Right lung (tissue), 5 donors: ENCODE measurements around the gene CLDN14. TPM values are rescaled to one million over a fixed set of nuclear protein-coding genes. Genes with fewer than 3 reads are reported as not detected.

Source experiments
- DNase-seq, 2 donors: peaks; one replicate each; pipeline ENCODE4 v3.0.0-alpha.2; 2013
- polyA plus RNA-seq, 5 donors: library from polyadenylated mRNA; unstranded; fragments of 120-200 nt; gene quantifications; one replicate each; pipeline versions ENCODE4 v1.2.1 to v1.2.3, GENCODE V29; 2013; ENCODE audit warnings: inconsistent platforms in 1 of 5, low replicate concordance in 1 of 5; ENCODE audit not compliant: insufficient read length in 5 of 5, insufficient read depth in 1 of 5

Gene CLDN14
- polyA plus RNA-seq, 5 donors: 0.32 TPM; not detected in 4

DNA sequence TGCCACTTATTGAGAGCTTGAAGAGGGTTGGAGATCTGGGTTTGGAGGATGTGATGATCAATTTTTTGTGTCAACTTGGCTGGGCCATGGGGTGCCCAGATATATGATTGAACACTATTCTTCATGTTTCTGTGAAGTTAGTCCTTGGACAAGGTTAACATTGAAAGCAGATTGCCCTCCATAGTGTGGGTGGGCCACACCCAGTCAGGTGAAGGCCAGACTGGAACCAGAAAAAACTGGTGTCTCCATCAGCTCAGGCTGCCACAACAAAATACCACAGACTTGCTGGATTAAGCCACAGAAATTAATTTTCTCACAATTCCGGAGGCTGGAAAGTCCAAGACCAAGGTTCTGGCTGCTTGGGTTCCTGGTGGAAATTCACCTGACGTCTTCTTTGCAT lies 7.5 kb downstream of the CLDN14 start:
- DNase-seq: no peak

DNA sequence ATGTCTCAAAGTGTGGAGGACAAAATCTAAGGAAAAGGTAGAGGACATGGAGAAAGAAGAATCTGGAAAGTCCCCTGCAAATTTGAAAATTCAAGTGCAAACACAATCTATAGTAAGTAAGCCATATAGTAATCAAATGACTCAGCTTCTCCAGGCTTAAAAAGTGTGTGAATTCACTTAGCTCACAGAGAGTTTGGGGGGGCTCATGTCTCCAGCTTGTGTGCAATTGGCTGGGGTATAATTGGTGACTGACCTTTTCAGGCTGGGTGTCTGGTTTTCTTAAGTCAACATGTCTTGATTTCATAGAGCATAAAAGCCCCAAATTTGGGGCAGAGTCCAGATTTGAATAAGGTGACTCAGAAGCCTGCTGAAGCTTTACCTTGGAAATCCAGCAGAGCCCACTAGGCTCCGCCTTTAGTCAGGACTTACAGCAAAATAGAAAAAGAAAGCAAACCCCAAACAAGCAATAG lies 8.6 kb downstream of the CLDN14 start:
- no peak for DNase-seq

DNA sequence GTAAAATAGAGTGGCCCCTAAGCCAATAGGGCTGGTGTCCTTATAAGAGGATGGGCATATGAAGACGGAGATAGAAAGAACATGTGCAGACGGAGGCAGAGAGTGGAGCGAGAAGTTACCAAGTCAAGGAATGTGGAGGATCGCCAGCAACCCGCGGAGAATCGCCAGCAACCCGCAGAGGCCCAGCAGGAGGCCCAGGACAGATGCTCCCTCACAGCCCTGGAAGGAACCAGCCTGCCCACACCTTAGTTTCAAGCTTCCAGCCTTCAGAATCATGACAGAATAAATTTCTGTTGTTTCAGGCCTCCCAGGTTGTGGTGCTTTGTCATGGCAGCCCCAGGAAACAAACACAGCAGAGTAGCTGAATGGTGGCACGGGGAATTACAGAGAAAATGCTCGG lies 9.6 kb downstream of the CLDN14 start:
- DNase-seq: no peak

DNA sequence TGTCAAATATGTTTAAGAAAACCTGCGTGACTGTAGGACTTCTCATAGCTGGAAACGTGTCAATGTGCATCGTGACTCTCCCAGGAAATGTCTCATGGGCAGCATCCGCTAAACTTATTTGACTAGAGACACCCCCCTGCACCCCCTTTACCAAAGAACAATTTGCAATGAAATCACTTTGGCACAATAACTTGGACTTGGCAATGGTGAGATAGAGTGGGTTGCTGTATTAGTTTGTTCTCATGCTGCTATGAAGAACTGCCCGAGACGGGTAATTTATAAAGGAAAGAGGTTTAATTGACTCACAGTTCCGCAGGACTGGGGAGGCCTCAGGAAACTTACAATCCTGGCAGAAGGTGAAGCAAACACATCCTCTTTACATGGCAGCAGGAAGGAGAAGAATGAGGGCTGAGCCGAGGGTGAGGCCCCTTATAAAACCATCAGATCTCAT lies 13.8 kb downstream of the CLDN14 start:
- no peak for DNase-seq

DNA sequence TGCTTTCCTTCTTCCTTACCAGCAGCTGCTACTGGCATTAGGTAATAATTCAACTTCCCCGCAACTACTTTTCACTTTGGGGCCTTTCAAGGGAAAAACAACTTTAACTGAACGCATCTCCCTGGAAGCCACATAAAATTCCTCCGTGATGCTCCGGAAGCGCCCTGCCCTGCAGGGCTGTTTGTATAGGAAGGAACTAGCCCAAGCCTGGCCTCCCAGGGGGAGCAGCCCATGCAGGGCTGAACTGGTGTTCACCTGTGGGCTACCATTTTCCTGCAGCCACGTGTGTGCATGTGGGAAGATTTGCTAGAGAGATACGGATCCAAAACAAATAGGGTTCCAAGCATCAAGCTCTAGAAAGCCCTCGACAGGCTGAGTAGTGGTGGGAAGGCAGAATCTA lies 14.4 kb downstream of the CLDN14 start:
- DNase-seq: no peak

DNA sequence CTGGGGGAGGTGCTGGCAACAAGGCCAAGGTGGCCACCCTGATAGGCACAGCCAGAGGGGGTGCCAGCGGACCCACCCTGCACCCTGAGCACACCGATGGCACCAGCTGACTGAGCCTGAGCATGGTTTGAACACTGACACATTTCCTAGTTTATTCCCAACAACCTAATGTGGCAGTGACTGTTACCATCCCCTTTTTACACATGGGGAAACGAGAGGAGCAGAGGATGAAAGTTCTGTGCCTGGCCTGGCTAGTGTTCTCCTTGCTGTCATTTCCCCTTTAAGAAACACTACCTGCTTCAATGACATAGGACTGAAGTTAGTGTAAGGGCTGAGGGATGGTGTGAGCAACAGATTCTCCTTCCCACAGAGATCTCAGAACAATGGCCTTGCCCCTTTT lies 15.3 kb downstream of the CLDN14 start:
- DNase-seq: no peak

DNA sequence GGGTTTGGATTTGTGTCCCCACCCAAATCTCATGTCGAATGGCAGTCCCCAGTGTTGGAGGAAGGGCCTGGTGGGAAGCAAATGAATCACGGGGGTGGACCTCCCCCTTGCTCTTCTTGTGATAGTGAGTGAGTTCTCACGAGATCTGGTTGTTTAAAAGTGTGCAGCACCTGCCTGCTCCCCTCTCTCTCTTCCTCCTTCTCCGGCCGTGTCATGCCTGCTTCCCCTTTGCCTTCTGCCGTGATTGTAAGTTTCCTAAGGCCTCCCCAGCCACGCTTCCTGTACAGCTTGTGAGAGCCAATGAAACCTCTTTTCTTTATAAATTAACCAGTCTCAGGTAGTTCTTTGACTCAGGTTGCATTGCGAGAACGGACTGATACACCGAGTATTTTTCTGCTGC lies 15.9 kb downstream of the CLDN14 start:
- no peak for DNase-seq

DNA sequence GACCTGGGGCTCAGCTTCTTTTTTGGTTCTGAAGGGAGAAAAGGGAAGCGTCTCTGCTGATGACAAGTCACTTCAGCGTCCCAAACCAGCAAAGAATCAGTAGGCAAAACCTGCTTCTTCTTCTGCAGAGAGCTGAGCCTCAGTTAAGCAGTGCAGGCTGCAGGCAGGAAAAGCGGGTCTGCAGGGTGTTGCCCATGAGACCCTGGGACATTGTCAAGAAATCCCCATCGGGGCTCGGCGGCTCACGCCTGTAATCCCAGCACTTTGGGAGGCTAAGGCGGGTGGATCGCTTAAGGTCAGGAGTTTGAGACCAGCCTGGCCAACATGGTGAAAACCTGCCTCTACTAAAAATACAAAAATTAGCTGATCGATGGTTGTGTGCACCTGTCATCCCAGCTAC lies 16.7 kb downstream of the CLDN14 start:
- DNase-seq: no peak

DNA sequence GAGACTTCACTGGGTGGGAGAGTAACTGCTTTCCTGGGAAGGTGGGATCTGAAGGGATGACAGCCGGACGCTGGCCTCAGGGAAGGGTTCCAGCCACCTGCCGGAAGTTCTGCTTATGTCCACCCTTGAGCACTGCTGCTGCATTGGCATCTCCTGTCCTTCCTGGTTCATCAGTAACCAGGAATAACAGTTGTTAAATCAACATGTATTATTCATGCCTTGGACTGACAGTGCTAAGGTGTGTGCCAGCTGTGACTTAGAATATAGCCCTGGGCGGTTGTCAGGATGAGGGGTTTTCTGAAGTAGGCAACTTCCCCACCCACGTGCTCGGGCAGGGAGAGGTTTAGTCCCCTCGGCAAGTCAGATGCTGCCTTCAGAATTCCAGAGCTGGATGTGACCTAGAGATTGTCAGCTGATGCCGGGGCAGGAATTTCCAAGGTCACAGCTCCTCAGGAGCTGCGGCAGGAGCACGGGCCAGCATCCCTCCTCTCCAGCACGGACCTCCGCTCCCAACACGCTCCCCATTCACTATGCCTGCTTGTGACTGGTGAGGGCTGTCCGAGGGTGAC lies 17.9 kb downstream of the CLDN14 start:
- DNase-seq: no peak

DNA sequence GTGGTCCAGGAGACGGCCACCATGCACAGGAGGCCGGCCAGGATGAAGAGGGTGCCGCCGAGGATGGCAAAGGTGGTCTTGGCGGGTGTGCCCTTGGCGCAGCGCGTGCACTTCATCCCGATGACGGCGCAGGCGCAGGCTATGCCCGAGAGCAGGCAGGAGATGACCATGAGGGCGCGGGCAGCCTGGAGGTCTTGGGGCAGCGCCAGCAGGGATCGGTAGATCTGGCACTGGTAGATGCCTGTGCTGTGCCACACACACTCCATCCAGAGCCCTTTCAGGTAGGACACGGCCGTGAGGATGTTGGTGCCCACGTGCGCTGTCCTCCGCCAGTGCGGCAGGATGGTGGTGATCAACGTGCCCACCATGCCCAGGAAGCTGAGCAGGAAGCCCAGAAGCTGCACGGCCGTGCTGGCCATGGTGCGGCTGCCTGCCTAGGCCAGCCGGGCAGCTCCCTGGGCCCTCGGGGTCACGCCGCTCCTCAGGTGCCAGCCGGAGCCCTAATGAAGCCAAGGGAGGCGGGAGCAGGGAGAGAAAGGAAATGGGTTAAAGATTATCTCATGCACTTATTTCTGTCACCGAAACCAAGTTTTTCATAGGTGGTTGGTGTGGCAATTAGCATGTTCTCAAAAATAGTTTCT lies 18.5 kb downstream of the CLDN14 start:
- DNase-seq: no peak

DNA sequence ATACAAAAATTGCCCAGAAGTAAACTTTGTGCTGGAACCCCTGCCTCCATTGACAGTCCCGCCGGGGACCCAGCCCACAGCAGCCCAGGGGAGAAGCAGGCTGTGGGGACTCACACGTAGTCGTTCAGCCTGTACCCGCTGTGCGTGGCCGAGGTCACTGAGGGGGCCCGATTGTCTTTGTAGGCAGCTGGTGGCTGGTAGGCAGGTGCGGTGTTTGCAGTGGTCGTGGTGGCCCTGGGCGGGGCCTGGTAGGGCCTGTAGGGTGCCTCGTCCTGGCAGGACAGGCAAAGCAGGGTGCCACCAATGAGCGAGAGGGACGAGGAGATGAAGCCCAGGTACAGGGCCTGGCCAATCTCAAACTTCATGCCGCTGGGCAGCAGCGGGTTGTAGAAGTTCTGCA lies 19.1 kb downstream of the CLDN14 start:
- DNase-seq: no peak

DNA sequence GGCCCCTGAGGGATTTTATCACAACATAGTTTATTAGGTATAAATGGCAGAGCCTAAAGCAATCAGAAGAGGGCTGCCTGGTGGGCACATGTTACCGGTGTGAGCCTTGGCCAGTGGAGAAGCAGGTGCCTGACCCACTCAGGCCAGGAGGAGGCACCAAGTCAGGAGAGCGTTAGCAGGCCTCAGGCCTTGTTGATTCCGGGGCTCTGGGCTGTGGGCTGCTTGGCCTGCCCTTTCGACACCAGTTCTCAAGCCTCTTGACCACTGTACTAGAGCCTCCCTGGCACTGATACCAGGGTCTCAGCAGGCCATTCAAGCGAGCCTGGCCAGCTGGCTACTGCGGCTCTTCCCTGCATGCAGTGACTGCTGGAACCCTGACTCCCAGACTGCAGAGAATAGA lies 20.8 kb downstream of the CLDN14 start:
- DNase-seq: no peak

DNA sequence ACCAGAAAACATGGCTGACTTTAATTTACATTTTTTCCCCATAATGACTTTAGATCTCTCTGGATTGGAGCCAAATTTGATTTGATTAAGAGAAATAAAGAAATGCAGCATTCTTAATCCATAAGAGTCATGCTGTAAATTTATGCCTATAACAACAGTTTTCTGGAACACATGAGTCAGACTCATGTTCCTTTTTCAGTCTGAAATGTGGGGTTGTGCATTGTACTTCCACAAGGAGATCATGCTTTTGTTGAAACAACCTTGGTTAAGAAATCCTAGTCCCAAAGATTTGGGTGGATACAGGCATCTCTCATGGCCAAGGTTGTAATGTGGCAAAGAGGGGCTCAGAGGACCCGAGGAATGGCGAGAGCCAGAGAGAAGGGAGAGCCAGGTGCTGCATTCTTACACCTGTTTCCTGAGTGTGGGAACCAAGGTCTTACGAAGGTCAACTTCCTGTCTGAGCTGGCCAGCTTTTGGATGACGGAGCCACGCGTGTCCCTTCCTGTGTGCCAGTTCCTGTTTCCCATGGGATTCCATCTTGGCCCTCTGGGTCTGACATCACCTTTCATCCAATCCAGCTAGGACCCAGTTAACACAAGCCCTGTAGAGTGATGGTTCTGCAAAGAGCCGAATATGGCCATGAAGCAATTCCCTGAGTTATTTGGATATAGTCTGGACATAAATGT lies 23.1 kb downstream of the CLDN14 start:
- DNase-seq: no peak

DNA sequence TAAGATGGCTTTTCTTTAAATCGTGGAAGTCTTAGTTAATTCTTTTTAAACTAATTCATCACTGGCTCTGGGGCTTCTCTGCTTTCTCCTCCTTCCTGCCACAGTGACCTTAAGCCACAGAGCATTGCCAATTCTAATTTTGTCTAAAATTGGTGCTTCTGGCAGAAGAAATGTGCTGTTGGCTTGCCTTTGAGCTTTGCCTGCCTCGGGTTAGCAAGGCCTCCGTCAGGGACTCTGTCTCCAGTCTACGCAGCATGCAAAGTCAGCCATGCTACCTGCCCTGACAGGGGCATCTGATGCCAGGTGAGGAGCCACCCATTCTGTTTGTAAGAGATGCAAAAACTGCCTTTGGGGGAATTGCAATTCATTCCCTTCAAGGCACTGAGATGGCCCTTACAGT lies 25.2 kb downstream of the CLDN14 start:
- DNase-seq: no peak

DNA sequence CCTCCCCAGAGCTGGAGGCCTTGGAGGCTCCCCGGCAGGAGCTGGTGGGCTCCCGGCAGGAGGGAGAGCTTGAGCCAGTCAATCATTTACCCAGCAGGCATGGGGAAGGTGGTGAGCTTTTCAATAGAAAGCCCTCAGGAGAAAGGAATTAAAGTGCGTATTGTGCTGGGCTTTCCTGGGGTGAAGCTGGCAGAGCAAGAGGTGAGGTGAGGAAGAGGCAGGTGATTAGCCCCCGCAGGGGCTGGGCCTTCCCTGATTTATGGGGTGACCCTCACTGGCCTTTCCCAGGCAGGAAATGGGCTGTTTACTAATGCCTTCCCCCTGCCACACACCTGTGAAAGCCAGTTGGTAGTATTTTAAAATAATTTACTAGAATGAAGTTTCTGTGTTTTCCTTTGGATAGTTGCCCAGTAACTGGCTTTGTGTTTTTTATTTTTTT lies 25.8 kb downstream of the CLDN14 start:
- DNase-seq: peak; percentile 25 to 30

DNA sequence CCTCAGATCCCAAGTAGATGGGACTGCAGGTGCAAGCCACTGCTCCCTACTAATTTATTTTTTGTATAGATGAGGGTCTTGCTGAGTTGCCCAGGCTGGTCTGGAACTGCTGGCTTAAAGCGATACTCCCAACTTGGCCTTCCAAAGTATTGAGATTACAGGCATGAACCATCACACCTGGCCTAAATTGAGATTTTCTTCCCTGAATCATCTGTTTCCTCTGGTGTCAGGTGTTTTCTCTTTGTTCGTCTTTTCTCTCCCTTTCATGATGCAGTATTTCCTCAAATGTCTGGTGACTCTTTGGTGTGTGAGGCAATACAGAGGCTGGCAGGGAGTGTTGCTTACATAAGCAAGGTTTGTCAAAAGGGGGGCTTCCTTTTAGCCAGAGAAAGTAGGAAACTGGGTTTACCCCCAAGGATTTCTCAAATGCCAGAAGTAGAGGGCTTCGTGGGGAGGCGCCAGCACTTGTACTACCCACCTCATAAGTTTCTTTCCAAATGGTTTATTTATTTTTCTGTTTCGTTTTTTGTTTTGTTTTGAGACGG lies 27.6 kb downstream of the CLDN14 start:
- no peak for DNase-seq

DNA sequence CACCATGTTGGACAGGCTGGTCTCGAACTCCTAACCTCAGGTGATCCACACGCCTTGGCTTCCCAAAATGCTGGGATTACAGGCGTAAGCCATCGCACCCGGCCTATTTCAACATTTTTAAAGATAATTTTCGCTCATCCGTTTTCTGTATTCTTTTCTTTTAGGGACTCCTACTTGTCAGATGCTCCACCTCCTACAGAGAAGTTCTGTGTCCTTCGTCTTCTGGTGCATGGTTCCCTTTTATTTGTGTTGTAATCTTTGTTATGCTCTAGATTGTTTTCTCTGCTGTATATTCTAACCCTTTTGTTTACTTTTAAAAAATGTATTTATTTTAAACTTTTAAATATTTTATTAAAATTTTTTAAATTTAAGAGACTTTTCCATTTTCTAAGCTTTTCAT lies 28.4 kb downstream of the CLDN14 start:
- no peak for DNase-seq

DNA sequence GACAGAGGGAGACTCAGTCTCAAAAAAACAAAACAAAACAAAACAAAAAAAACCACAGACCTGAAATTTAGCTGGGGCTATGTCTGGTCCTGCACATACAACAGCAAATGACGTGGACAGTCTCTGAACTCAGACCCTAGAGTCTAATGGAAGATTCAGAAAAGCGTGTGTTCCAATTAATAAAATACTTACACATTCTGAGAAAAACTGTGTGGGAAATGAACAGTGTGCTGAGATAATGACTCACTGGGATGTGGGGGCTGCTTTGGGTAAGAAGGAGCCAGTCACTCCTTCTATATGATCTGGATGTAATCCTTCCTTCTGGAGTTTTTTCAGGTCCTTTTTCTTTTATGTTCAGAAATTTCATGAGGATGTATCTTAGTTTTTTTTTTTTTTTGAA lies 29.4 kb downstream of the CLDN14 start:
- no peak for DNase-seq

DNA sequence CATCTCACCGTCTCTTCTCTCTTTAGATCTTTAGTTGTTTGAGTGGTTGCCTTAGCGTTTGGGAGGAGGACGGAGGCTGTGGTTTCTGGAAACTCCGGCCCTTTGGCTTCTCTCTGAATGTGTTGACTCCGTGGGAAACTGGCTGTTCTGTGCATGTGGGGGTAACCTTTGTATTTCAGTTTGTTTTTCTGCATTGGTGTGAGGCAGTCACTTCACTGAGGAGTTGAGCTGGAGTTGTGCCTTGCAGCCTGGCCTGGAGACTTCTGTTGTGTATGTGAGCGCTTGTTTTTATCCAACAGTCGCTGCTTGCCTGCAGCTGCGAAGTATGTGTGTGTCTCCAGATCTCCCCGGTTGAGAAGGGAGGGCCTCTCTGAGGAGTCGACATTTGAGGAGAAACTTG lies 33.6 kb downstream of the CLDN14 start:
- DNase-seq: no peak

DNA sequence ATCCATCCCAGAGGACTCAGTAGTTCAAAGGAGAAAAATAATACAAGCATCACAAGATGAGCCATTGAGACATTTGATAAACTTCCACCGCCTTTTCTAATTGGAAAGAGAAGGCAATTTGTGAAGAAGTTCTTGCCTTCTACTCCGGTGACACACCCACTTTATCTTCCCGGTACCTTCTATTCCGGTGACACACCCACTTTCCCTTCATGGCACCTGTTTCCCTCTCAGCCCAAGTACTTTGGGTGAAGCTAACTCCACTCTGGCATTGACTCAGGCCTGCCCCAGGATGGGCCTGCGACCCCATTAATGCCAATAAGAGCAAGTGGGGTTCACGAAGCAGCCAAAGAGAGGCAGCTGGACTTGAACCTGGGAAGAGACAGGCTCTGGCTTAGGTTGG lies 38.2 kb downstream of the CLDN14 start:
- no peak for DNase-seq

DNA sequence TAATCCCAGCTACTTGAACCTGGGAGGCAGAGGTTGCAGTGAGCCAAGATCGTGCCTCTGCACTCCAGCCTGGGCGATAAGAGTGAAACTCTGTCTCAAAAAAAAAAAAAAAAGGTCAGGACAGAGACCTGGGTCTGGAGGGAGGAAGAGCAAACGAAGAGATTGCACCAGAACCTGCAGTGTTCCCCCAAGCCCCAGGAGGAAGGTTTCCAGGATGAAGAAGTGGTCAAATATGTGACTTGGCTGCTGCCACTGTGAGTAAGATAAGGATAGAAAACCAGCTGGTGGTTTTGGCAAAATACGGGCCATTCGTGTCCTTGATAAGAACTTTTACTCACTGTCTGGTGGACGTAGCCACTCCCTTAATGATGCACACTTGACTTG lies 42.2 kb downstream of the CLDN14 start:
- DNase-seq: no peak

DNA sequence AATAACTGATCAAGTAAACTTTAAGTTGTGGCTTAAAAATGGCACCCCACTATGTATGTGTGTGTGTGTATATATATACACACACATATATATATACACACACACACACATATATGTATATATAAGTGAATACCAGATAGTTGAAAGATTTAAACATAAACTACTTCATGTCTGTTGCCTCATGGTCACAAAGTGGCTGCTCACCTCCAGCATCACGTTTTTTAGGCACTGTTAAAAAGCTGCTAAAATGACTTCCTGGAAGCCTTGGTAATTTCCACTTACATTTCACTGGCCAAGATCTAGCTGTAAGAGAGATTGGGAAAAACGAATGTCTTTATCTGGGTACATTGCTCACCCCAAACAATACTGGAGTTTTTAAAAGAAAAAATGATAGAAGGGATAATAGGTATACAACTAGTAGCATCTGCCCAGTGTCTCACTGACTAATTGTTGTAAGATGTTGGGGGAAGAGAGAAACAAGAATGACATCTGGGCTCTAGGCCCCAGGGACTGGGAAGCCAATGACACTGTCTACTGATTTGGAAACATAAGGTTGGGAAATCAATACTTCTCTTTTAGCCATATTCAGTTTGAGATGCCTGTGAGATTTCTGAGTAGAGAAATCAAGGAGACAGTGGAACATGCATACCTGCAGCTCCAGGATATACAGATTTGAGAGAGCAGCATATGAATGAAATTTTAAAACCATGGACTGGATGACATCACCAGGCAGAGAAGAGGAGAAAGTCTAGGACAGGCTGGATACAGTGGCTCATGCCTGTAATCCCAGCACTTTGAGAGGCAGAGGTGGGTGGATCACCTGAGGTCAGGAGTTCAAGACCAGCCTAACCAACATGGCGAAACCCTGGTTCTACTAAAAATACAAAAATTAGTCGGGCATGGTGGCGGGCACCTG lies 42.8 kb downstream of the CLDN14 start:
- no peak for DNase-seq
